HepG2 (cell line): ENCODE measurements around the gene RBFOX1. TPM values are rescaled to one million over a fixed set of nuclear protein-coding genes. Genes with fewer than 3 reads are reported as not detected.

Experiments
- ATAC-seq: fragments of 200-7000 bp; cut with Tn5 transposase; 3 replicates; pipeline ENCODE4 v1.9.1; 2020; ENCODE audit warnings: mild to moderate bottlenecking, moderate library complexity
- BruUV-seq: library from RNA; stranded (reverse); fragments of 400-500 nt; replicated peaks from 2 replicates; lab custom pipeline; 2021; lab: Mats Ljungman, UMichigan
- CTCF ChIA-PET: fragments of 300-600 bp; formaldehyde crosslinking; extraction: SDS; loops from one replicate; lab custom pipeline; 2021; ENCODE audit warnings: low total read pairs, inconsistent platforms, low intra/inter-chr PET ratio; lab: Yijun Ruan, JAX
- POLR2A ChIA-PET: fragments of 350-600 bp; sonication (Branson Sonifier 250); formaldehyde crosslinking; loops from one replicate; lab custom pipeline; 2020; ENCODE audit warnings: antibody characterized with exemption, inconsistent platforms; lab: Yijun Ruan, JAX
- DNase-seq: peaks from one replicate; pipeline ENCODE4 v3.0.0-alpha.2; 2015; ENCODE audit warnings: low spot score
- FAIRE-seq: peaks from 3 replicates; lab custom pipeline; 2011; peaks lifted over from hg19 to GRCh38; lab: Jason Lieb, UNC
- H2AFZ ChIP-seq: one replicate; pipeline ENCODE4 v1.6.1; 2011; ENCODE audit warnings: low read length, inconsistent platforms
- H3K27ac ChIP-seq: fragments of 300-600 bp; 3 replicates; pipeline ENCODE4 v1.8.0; 2011; ENCODE audit warnings: mixed run types, mild to moderate bottlenecking, mixed read lengths, low read length, inconsistent platforms; ENCODE audit not compliant: insufficient read depth; ENCODE audit errors: extremely low read length
- H3K27me3 ChIP-seq, 2 experiments: fragments of 200-600 bp in 1 of 2; 2 replicates in 1 of 2; 3 replicates in 1 of 2; pipeline versions ENCODE4 v1.6.0 to v1.8.0; 2011; ENCODE audit warnings: low read length in 2 of 2, mild to moderate bottlenecking in 2 of 2, moderate library complexity in 2 of 2, inconsistent platforms in 1 of 2; ENCODE audit not compliant: insufficient read depth in 2 of 2, control insufficient read depth in 1 of 2
- H3K36me3 ChIP-seq, 2 experiments: fragments of 200-600 bp in 1 of 2; replicated peaks in 1 of 2; 2 replicates in 1 of 2; 3 replicates in 1 of 2; pipeline versions ENCODE4 v1.5.1 to v1.8.0; 2011; ENCODE audit warnings: low read length in 2 of 2, inconsistent platforms in 1 of 2; ENCODE audit not compliant: insufficient read depth in 2 of 2, control insufficient read depth in 1 of 2
- H3K4me1 ChIP-seq: 2 replicates; pipeline ENCODE4 v1.5.1; 2012; ENCODE audit warnings: low read length, inconsistent platforms; ENCODE audit not compliant: insufficient read depth
- H3K4me2 ChIP-seq: 2 replicates; pipeline ENCODE4 v1.6.0; 2011; ENCODE audit warnings: low read depth, low read length, inconsistent platforms
- H3K4me3 ChIP-seq, 3 experiments: fragments of 200-600 bp in 1 of 3; sonication (generic), shearing (Covaris generic) in 1 of 3; replicated peaks in 1 of 3; 2 replicates each; pipeline ENCODE4 v1.5.1; 2011 to 2016; ENCODE audit warnings: low read length in 3 of 3, inconsistent platforms in 2 of 3, low read depth in 2 of 3, mild to moderate bottlenecking in 2 of 3, control low read depth in 1 of 3, mixed read lengths in 1 of 3; ENCODE audit not compliant: insufficient read depth in 1 of 3
- H3K79me2 ChIP-seq: one replicate; pipeline ENCODE4 v1.6.1; 2011; ENCODE audit warnings: low read length, inconsistent platforms; ENCODE audit not compliant: insufficient read depth
- H3K9ac ChIP-seq: 2 replicates; pipeline ENCODE4 v1.6.0; 2011; ENCODE audit warnings: mild to moderate bottlenecking, low read depth, low read length, inconsistent platforms; ENCODE audit not compliant: insufficient read depth
- H3K9me3 ChIP-seq: 2 replicates; pipeline ENCODE4 v1.5.1; 2012; ENCODE audit warnings: mild to moderate bottlenecking, low read length
- H4K20me1 ChIP-seq: 2 replicates; pipeline ENCODE4 v1.6.0; 2011; ENCODE audit warnings: inconsistent platforms, mild to moderate bottlenecking, low read length, moderate library complexity; ENCODE audit not compliant: insufficient read depth
- BCL6 ChIP-seq: IDR thresholded peaks from 2 replicates; pipeline ENCODE4 v1.6.1; 2016; ENCODE audit warnings: missing genetic modification reagents, missing compliant biosample characterization
- CERS6 ChIP-seq: sonication (generic); formaldehyde crosslinking; IDR thresholded peaks from 2 replicates; pipeline ENCODE4 v1.5.0; 2020; ENCODE audit warnings: missing genetic modification reagents
- KLF9 ChIP-seq: IDR thresholded peaks from 2 replicates; pipeline ENCODE4 v1.6.1; 2016; ENCODE audit warnings: low read depth
- RBM39 ChIP-seq: fragments of 200-400 bp; formaldehyde crosslinking; IDR thresholded peaks from one replicate; pipeline ENCODE4 v1.6.1; 2018; ENCODE audit warnings: antibody characterized with exemption, mild to moderate bottlenecking, low read depth, low read length; ENCODE audit not compliant: poor library complexity, severe bottlenecking
- ZFYVE20 ChIP-seq: sonication (generic); formaldehyde crosslinking; IDR thresholded peaks from 2 replicates; pipeline ENCODE4 v1.8.0; 2023; ENCODE audit warnings: low read depth, mild to moderate bottlenecking, moderate library complexity, missing genetic modification reagents, borderline replicate concordance
- ZNF430 ChIP-seq: sonication (generic); formaldehyde crosslinking; IDR thresholded peaks from 2 replicates; pipeline ENCODE4 v1.9.0; 2021; ENCODE audit warnings: mild to moderate bottlenecking, missing genetic modification reagents
- ZNF432 ChIP-seq: sonication (generic); formaldehyde crosslinking; IDR thresholded peaks from 2 replicates; pipeline ENCODE4 v1.5.0; 2020; ENCODE audit warnings: missing genetic modification reagents, mild to moderate bottlenecking, borderline replicate concordance
- ZNF660 ChIP-seq: sonication (generic); formaldehyde crosslinking; IDR thresholded peaks from 2 replicates; pipeline ENCODE4 v1.5.1; 2020; ENCODE audit warnings: mild to moderate bottlenecking, low read depth, missing genetic modification reagents, borderline replicate concordance
- ZNF773 ChIP-seq: sonication (generic); formaldehyde crosslinking; IDR thresholded peaks from 2 replicates; pipeline ENCODE4 v1.4.0; 2020; ENCODE audit warnings: missing genetic modification reagents, borderline replicate concordance
- WGBS: methylation state at CpG from one replicate; pipeline ENCODE4 v1.1.6; 2017; ENCODE audit warnings: low lambda C conversion rate; 5-methylcytosine and 5-hydroxymethylcytosine counted together
- in situ Hi-C: cut with HindIII; loops from 2 replicates; pipeline ENCODE4 v1.10.0; 2017; ENCODE audit warnings: low pct_unique_long_range_greater_than_20kb; ENCODE audit not compliant: extremely low pct_ligation_motif_present
- intact Hi-C: fragments of 100-400 bp; cut with micrococcal nuclease; formaldehyde crosslinking; loops from one replicate; pipeline ENCODE4 v1.10.0; 2022; ENCODE audit not compliant: unreplicated experiment
- polyA plus RNA-seq, 8 experiments: library from polyadenylated mRNA; depleted of rRNA in 3 of 8; stranded (reverse) in 7 of 8; unstranded in 1 of 8; fragments of >200 nt; fragmentation: Illumina TruSeq in 4 of 8; extraction: Trizol in 4 of 8; gene quantifications; 2 replicates each; pipeline versions ENCODE4 v1.2.1 to v1.2.3, GENCODE V29; 2011 to 2016; ENCODE audit warnings: low read depth in 4 of 8, missing spikeins in 1 of 8, mixed read lengths in 1 of 8; ENCODE audit not compliant: insufficient read depth in 1 of 8
- total RNA-seq, 5 experiments: library from RNA; depleted of rRNA; stranded (reverse); fragments of >200 nt; fragmentation: Illumina TruSeq; extraction: Trizol; gene quantifications; 2 replicates each; pipeline ENCODE4 v1.2.3, GENCODE V29; 2016; ENCODE audit warnings: low read depth in 1 of 5
- TF ChIP-seq, protein P1 (sequence below): sonication (generic); formaldehyde crosslinking; IDR thresholded peaks from 2 replicates; pipeline ENCODE4 v1.8.0; 2022; ENCODE audit warnings: missing genetic modification reagents, mild to moderate bottlenecking, borderline replicate concordance
- TF ChIP-seq, protein P2 (sequence below): sonication (generic); formaldehyde crosslinking; IDR thresholded peaks from 2 replicates; pipeline ENCODE4 v1.9.0; 2021; ENCODE audit warnings: missing genetic modification reagents, mild to moderate bottlenecking, borderline replicate concordance
- TF ChIP-seq, protein P3 (sequence below), 2 experiments: sonication (generic) in 1 of 2; formaldehyde crosslinking in 1 of 2; IDR thresholded peaks; 2 replicates each; pipeline versions ENCODE4 v1.4.0 to v1.6.1; 2018 to 2020; ENCODE audit warnings: missing genetic modification reagents in 2 of 2, borderline replicate concordance in 1 of 2, low read depth in 1 of 2, mild to moderate bottlenecking in 1 of 2, missing biosample characterization in 1 of 2

Gene RBFOX1
- total and polyA plus RNA-seq, 2 of the 13 experiments (the other 11 are each of a cell fraction or from before 2014, with no cell fraction given), result not detected

GRCh38 chr16:7325834-7326233 lies 6.8 kb upstream of the RBFOX1 start (continued):
- TF ChIP-seq, protein P1, sequence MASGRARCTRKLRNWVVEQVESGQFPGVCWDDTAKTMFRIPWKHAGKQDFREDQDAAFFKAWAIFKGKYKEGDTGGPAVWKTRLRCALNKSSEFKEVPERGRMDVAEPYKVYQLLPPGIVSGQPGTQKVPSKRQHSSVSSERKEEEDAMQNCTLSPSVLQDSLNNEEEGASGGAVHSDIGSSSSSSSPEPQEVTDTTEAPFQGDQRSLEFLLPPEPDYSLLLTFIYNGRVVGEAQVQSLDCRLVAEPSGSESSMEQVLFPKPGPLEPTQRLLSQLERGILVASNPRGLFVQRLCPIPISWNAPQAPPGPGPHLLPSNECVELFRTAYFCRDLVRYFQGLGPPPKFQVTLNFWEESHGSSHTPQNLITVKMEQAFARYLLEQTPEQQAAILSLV, result no peak
- TF ChIP-seq, protein P2, sequence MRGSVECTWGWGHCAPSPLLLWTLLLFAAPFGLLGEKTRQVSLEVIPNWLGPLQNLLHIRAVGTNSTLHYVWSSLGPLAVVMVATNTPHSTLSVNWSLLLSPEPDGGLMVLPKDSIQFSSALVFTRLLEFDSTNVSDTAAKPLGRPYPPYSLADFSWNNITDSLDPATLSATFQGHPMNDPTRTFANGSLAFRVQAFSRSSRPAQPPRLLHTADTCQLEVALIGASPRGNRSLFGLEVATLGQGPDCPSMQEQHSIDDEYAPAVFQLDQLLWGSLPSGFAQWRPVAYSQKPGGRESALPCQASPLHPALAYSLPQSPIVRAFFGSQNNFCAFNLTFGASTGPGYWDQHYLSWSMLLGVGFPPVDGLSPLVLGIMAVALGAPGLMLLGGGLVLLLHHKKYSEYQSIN, result no peak
- TF ChIP-seq ZNF660 (CRISPR knock-in tag), result no peak
- TF ChIP-seq ZFYVE20 (CRISPR knock-in tag), result no peak
- TF ChIP-seq CERS6 (CRISPR knock-in tag), result no peak
- TF ChIP-seq, all 625 proteins: peak for 3

- POLR2A ChIA-PET, result no interaction called here
- CTCF ChIA-PET, result no interaction called here
Measured at GRCh38 chr16:7330709-7331108, 1.9 kb upstream of the RBFOX1 start.

More at GRCh38 chr16:7330709-7331108, 1.9 kb upstream of the RBFOX1 start:
- FAIRE-seq (no peak), DNase-seq (no peak), ATAC-seq (no peak)
- TF ChIP-seq ZNF773 (CRISPR knock-in tag) (no peak), RBM39 (no peak), KLF9 (CRISPR knock-in tag) (no peak), ZNF430 (CRISPR knock-in tag) (no peak), ZNF432 (no peak), BCL6 (CRISPR knock-in tag) (no peak)
- TF ChIP-seq, protein P3, sequence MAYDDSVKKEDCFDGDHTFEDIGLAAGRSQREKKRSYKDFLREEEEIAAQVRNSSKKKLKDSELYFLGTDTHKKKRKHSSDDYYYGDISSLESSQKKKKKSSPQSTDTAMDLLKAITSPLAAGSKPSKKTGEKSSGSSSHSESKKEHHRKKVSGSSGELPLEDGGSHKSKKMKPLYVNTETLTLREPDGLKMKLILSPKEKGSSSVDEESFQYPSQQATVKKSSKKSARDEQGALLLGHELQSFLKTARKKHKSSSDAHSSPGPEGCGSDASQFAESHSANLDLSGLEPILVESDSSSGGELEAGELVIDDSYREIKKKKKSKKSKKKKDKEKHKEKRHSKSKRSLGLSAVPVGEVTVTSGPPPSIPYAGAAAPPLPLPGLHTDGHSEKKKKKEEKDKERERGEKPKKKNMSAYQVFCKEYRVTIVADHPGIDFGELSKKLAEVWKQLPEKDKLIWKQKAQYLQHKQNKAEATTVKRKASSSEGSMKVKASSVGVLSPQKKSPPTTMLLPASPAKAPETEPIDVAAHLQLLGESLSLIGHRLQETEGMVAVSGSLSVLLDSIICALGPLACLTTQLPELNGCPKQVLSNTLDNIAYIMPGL (CRISPR knock-in tag; IDR thresholded peaks at IDR 0.05; ENCODE audit: borderline replicate concordance in 1 of 2, low read depth in 1 of 2), result no peak
- BruUV-seq, result no TSS peak
- Histone ChIP-seq H3K4me3 (no peak overlapping the region), H3K9ac (no peak overlapping the region), H3K4me1 (no peaks in the 10 kb centered on the region), H3K4me2 (no peak overlapping the region), H3K9me3 (no peaks in the 10 kb centered on the region), H3K27me3 (peaks cover 0 to 15% of the 10 kb centered on the region in 2 experiments; a peak in 2 of 5 replicates), H2AFZ (no peak overlapping the region), H3K27ac (no peak overlapping the region), H3K36me3 (no peaks in the 10 kb centered on the region), H3K79me2 (no peaks in the 10 kb centered on the region), H4K20me1 (no peaks in the 10 kb centered on the region)
- intact Hi-C loops, result no loop called here
- in situ Hi-C loops, result no loop called here
- 5% methylated on average over 8 of the region's 8 CpGs for WGBS
